ENCODE results near the gene ABHD8. TPM values are rescaled to one million over a fixed set of nuclear protein-coding genes. Genes with fewer than 3 reads are reported as not detected.

Gene ABHD8
- total and polyA plus RNA-seq, 2 experiments from 2014 or later, result 5.5 to 16.5 TPM

- Histone ChIP-seq H2AFZ (no peak overlapping the region), H3K9me2 (ENCODE audit: insufficient read depth) (no peaks in the 10 kb centered on the region), H3K4me2 (peak overlapping the region; percentile 93), H3K4me3 (peak overlapping the region; percentile 93), H3K27ac (ENCODE audit: low read depth) (peak overlapping the region; percentile 80; the same call in 1 of the 2 replicates), H3K27me3 (ENCODE audit: insufficient read depth) (no peaks in the 10 kb centered on the region), H3K79me2 (replicated peaks; ENCODE audit: insufficient read depth) (peaks cover 50% of the 10 kb centered on the region), H3K36me3 (ENCODE audit: insufficient read depth) (no peaks in the 10 kb centered on the region), H3K4me1 (ENCODE audit: insufficient read depth) (peaks cover 33% of the 10 kb centered on the region), H4K20me1 (replicated peaks; ENCODE audit: insufficient read depth) (peaks cover 15% of the 10 kb centered on the region; the same call in 1 of the 2 replicates), H3F3A (replicated peaks; ENCODE audit: low read depth) (peaks cover 39% of the 10 kb centered on the region)
- Mint-ChIP-seq H3K27me3 (ENCODE audit: insufficient read depth, low read depth, poor library complexity) (peaks cover 31% of the 10 kb centered on the region), H3K4me1 (peaks cover 46% of the 10 kb centered on the region), H3K27ac (peak overlapping the region; percentile 89), H3K36me3 (ENCODE audit: low read depth) (peaks cover 13% of the 10 kb centered on the region), H3K4me3 (peak overlapping the region; percentile 94), H3K9me3 (no peaks in the 10 kb centered on the region)
- ATAC-seq, result peak; percentile 16
- DNase-seq (ENCODE audit: low spot score), result peak; percentile 75
- no peak for TF ChIP-seq NANOG (IDR thresholded peaks at IDR 0.05; ENCODE audit: borderline replicate concordance)
- no peak for TF ChIP-seq CTCF (conservative IDR thresholded peaks at IDR 0.05; ENCODE audit: low read depth in 2 of 2)
- no peak for TF ChIP-seq EZH2phosphoT487 (IDR thresholded peaks at IDR 0.05; ENCODE audit: unreplicated experiment)
- no peak for TF ChIP-seq CREB1 (CRISPR knock-in tag; IDR thresholded peaks at IDR 0.05; ENCODE audit: low read depth)
- TF ChIP-seq POLR2AphosphoS5 (IDR thresholded peaks at IDR 0.05; ENCODE audit: low read depth), result no peak
- no peak for TF ChIP-seq ZNF462 (CRISPR knock-in tag; IDR thresholded peaks at IDR 0.05)
- TF ChIP-seq ZNF114 (CRISPR knock-in tag; IDR thresholded peaks at IDR 0.05), result no peak
- TF ChIP-seq ETS1 (IDR thresholded peaks at IDR 0.05), result no peak
- no peak for TF ChIP-seq EZH2 (IDR thresholded peaks at IDR 0.05; ENCODE audit: low read depth, unreplicated experiment)
- no peak for TF ChIP-seq ZNF331 (CRISPR knock-in tag; IDR thresholded peaks at IDR 0.05; ENCODE audit: low read depth)
Measured at GRCh38 chr19:17243830-17244617, 59.2 kb downstream of the ABHD8 start.
